HG03139 (cell line): ENCODE results near the gene ZC2HC1C.

Experiments used
- ATAC-seq: cut with Tn5 transposase; IDR thresholded peaks from one replicate; pipeline ENCODE4 v1.9.1; 2021; ENCODE audit not compliant: unreplicated experiment

ZC2HC1C gene

GRCh38 chr14:75069121-75069810 is at the start of gene ZC2HC1C:
Gene ZC2HC1C, plus strand, starts transcription at chr14:75069641. Its CDS starts 933 bp downstream, at chr14:75070574.
- no peak for ATAC-seq

DNA sequence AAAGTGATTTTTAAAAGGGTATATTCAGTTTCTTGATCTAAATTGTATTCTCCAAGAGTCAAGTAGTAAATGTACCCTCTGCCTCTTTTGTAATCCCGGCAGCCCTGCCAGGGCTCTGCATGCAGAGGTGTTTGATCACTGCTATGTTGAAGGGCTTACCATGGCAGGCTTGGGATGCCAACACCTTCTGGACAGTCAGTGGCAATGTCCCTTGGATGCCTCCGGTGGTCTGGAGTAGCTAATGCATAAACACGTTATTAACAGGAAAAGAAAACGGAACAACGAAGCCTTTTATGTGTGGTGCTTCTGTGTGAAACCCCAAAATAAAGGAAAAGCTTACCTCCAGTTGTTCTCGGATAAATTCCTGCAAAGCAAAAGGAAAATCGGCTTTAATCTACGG is 46.8 kb upstream of the ZC2HC1C start:
- ATAC-seq = no peak

GRCh38 chr14:75023108-75023507 is 46.3 kb upstream of the ZC2HC1C start:
- ATAC-seq = no peak

DNA sequence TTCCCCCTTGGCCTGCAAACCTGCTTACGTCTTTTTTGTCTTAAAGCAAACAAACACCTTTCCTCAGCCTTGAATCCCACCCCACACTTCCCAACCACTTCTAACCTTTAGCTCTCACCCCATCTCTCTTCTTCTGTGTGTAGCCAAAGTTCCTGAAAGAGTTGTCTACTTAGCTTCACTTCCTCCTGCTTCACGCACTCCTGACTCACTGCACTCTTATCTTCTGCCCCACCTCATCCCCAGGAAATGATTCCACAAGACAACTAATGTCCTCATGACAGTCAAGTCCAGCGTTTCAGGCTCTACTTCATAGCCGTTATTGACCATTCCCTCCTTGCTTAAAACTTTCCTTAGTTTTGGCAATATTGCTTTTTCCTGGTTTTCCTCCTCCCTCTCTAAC is 44.4 kb upstream of the ZC2HC1C start:
- ATAC-seq = no peak

DNA sequence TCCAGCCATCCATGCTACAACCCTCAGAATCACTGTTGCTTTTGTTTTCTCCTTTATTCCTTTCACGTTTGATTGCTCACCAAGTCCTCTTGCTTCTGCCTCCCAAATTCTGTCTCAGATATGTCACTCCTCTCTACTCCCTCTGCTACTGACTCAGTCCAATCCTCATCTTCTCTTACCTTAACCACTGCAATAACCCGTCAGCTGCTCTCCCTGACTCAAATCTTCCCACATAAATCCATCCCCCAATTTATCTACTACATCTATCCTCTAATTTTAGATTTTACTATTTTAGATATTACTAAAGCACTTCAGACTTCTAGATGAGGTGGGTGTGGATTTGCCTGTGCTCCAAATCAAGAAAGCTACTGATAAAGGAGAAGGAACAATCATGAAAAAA is 43.6 kb upstream of the ZC2HC1C start:
- no peak for ATAC-seq

DNA sequence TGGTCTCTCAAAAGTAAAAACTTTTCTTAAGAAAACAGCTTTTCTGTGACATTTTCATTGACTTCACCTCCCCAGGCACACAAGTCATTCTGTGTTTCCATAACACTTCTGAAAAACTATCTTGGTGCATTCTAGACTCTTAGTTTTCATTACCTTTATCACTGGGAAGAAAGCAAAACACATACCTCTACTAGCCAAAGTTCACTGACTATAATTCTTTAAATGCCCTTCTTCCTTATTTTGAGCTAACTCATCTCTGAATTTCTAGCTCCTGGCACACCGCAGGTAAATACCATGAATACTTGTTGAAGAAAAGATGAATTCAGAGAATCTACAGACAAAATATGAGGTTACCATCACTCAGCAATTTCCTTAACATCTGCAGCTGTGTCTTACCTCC is 39.3 kb upstream of the ZC2HC1C start:
- no peak for ATAC-seq

DNA sequence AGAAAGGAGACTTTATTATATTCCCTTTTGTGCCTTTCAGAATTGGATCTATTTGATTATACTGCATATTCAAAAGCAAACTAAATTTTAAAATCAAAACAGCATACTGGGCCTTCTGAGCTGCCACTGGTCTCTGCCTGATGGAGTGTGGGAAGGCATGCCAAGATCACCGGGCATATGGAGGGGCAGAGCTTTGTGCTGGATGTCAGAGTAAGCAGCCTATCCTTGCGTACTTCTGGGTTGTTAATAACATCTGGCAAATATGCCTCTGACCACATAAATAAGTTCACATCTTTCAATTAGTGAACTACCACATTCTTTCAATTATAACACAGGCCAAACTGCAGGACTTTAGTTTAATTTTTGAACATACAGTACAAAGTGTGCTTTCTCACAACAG is 36.5 kb upstream of the ZC2HC1C start:
- ATAC-seq = no peak

- no peak for ATAC-seq
Observed at GRCh38 chr14:75040507-75040906, 28.9 kb upstream of the ZC2HC1C start.

DNA sequence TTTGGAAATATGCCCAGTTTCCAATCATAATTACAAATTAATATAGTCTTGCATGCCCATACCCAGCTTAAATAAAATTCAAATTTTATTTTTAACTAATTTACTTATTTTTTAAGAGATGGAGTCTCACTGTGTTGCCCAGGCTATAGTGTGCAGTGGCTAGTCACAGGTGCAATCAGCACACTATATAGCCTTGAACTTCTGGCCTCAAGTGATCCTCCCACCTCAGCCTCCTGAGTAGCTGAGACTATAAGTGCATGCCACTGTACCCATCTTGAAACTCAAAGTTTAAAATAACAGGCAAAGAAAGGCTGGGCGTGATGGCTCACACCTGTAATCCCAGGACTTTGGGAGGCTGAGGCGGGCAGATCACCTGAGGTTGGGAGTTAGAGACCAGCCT is 28.5 kb upstream of the ZC2HC1C start:
- no peak for ATAC-seq

- no peak for ATAC-seq
Observed at GRCh38 chr14:75041613-75042012, 27.8 kb upstream of the ZC2HC1C start.

- no peak for ATAC-seq
Observed at GRCh38 chr14:75042035-75042434, 27.4 kb upstream of the ZC2HC1C start.

- ATAC-seq = no peak
Observed at GRCh38 chr14:75044322-75044721, 25.1 kb upstream of the ZC2HC1C start.

DNA sequence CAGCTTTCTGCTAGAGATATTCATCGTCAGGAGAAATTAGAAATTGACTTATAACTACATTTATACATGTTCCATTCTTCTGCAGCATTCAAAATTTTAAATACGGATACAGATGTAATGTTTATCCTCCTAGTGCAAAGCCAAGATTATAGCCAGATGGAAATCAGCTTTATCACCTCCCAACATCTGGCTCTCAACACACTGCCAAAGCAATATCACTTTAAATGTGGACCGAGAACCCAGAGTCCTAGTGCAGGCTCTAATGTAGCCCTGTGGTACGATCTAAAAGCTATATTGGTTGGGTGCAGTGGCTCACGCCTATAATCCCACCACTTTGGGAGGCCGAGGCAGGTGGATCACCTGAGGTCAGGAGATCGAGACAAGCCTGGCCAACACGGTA is 24.7 kb upstream of the ZC2HC1C start:
- ATAC-seq = no peak

DNA sequence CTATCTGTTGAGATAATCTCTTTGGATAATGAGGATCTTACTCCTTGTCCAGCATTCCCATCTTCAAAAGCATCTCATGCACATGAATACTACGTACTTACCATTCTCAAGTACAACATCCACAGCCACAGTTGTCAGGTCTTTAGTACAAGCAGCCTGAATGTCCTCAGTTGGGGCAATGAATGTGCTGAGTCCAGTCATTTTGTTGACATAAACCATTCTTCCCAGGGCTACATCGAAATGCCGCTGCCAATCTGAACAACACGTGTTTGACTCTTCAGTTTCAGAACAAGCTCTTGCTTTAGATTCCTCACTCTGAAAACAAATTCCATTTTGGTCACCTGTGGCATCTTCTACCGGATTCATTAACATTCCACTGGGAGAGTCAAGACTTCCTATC is 23.2 kb upstream of the ZC2HC1C start:
- ATAC-seq = no peak

DNA sequence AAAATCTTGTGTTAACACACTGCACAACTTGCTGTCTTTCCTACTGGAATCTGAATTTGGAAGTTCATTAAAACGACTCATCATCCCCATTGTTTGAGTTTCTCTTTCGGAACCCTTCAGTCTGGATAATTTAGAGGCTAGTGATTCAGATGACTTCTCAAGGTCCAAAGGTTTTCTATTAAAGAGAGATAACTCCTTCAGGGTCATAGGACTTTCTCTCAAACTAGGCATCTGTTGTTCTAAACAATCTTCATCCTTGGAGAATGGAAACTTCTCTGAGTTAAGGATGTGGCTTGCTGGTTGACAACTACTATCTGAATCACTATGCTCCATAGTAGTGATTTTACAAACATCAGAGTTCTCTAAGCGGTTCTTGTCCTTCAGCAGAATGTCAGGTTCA is 22.5 kb upstream of the ZC2HC1C start:
- no peak for ATAC-seq

DNA sequence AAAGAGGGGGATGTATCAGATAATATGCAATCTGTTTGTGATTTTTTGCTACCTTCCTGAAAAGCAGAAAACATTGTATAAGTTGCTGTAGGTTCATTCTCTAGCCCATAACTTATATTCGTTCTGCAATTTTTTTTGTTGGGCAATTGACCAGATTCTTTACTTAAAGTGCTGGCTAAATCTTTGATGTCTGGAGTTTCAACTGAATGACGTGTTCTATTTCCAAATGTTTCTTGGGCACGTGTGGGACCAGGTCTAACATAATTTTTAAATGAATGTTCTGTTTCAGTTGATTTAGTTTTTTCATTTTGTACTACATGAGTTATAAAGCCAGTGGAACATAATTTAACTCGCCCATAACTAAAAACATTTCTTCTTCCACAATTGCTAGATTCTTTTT is 21.9 kb upstream of the ZC2HC1C start:
- no peak for ATAC-seq

- ATAC-seq = no peak
Observed at GRCh38 chr14:75048101-75048500, 21.3 kb upstream of the ZC2HC1C start.

DNA sequence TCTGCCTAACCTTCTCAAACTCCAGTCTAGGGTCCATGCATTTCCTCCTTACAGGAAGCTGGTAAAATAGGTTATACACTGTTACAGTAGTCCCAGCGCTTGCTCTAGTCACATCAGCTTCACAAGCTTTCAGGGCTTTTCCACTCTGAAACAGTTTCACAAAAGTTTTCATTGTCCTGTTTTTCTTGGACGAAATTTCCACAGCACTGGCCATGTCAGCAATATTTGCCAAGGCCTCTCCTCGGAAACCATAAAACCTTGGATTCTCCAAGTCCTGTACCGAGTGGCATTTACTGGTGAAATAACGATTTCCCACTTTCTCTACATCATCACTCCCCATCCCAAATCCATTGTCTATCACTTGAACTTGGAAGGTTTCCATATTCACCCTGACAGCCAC is 20.3 kb upstream of the ZC2HC1C start:
- ATAC-seq = no peak

- ATAC-seq = no peak
Observed at GRCh38 chr14:75049731-75050201, 19.7 kb upstream of the ZC2HC1C start.

GRCh38 chr14:75050852-75051555 is 18.4 kb upstream of the ZC2HC1C start, which contains the start of gene MLH3:
Gene MLH3, minus strand, starts transcription at chr14:75051467. Its CDS starts 1,812 bp downstream, at chr14:75049655.
- peak; percentile 58 for ATAC-seq

GRCh38 chr14:75051556-75051899 is 17.9 kb upstream of the ZC2HC1C start:
- no peak for ATAC-seq

- no peak for ATAC-seq
Observed at GRCh38 chr14:75053396-75054291, 15.8 kb upstream of the ZC2HC1C start.
